Activated CD8-positive, alpha-beta T cell treated with anti-CD3 and anti-CD28 coated beads, Interleukin-2, amount 10 ng/mL, durations not matched to agents 7 days and 5 days (primary cell): ENCODE data around the gene GINS2. TPM values are rescaled to one million over a fixed set of nuclear protein-coding genes. Genes with fewer than 3 reads are reported as not detected.
A peak's percentile ranks its signal among the peaks of the same experiment; 100 is the strongest.

Experiments used
- ATAC-seq: fragments of 150-1000 bp; cut with Tn5 transposase; one replicate; pipeline ENCODE4 v1.10.0; 2021; ENCODE audit warnings: moderate library complexity
- CTCF ChIA-PET: fragments of 350-600 bp; sonication (Branson Sonifier 250); formaldehyde crosslinking; loops from one replicate; lab custom pipeline; 2021; ENCODE audit warnings: antibody characterized with exemption; lab: Charles Lee
- POLR2A ChIA-PET: fragments of 350-600 bp; sonication (Branson Sonifier 250); formaldehyde crosslinking; loops from one replicate; lab custom pipeline; 2021; ENCODE audit warnings: antibody characterized with exemption; lab: Charles Lee
- DNase-seq: peaks from one replicate; pipeline ENCODE4 v3.0.0-alpha.2; 2020
- H3K27ac Mint-ChIP-seq: one replicate; pipeline ENCODE4 v1.8.0; 2021; ENCODE audit warnings: mild to moderate bottlenecking, mixed read lengths
- H3K27me3 Mint-ChIP-seq: one replicate; pipeline ENCODE4 v1.8.0; 2021; ENCODE audit warnings: low read depth, mixed read lengths
- H3K36me3 Mint-ChIP-seq: one replicate; pipeline ENCODE4 v1.8.0; 2021; ENCODE audit warnings: low read depth, mixed read lengths
- H3K4me1 Mint-ChIP-seq: one replicate; pipeline ENCODE4 v1.8.0; 2021; ENCODE audit warnings: low read depth, mixed read lengths
- H3K4me3 Mint-ChIP-seq: one replicate; pipeline ENCODE4 v1.8.0; 2021; ENCODE audit warnings: mild to moderate bottlenecking, mixed read lengths
- H3K9me3 Mint-ChIP-seq: one replicate; pipeline ENCODE4 v1.8.0; 2022; ENCODE audit warnings: mixed read lengths; ENCODE audit not compliant: insufficient read depth
- total RNA-seq, 2 experiments: library from RNA; stranded (reverse); gene quantifications; one replicate each; pipeline ENCODE4 v1.2.3, GENCODE V29; 2021

GINS2 gene
- total RNA-seq, 2 experiments from 2014 or later, result 51.3 to 53.5 TPM

DNA sequence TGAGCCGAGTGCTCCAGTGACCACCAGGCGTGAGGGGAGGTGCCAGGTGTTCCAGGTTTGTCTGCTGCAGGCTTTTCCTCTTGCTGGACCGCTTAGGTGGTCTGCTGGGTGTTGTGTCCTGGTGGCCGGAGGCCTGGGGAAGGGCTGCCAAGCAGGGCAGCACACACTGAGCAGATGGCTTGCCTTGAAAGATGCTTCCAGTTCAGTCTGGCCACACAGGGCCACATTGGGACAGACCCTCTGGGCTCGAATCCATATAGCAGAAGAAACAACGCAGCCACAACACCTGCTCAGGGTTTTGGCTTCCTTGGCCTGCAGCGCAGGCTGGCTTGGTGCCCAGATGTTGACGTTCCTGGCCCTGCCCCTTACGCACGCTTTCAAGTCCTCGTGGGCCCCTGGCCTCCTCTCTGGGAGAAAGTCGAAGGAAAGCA lies 24.8 kb downstream of the GINS2 start:
- CTCF ChIA-PET, result no interaction called here
- Mint-ChIP-seq H3K4me1 (no peaks in the 10 kb centered on the region), H3K27ac (no peak overlapping the region), H3K36me3 (peaks cover 63% of the 10 kb centered on the region), H3K27me3 (no peaks in the 10 kb centered on the region), H3K9me3 (no peaks in the 10 kb centered on the region), H3K4me3 (no peak overlapping the region)
- POLR2A ChIA-PET, result no interaction called here
- DNase-seq (no peak), ATAC-seq (no peak)

- H3K27ac Mint-ChIP-seq, result no peak overlapping the region
- no peaks in the 10 kb centered on the region for H3K9me3 Mint-ChIP-seq
- H3K4me1 Mint-ChIP-seq, result no peaks in the 10 kb centered on the region
- H3K36me3 Mint-ChIP-seq, result peaks cover 63% of the 10 kb centered on the region
- no peak overlapping the region for H3K4me3 Mint-ChIP-seq
- ATAC-seq, result no peak
- no peak for DNase-seq
- no peaks in the 10 kb centered on the region for H3K27me3 Mint-ChIP-seq
- ChIA-PET CTCF (interaction anchor here (1.6 kb wide), 1 partner anchor 54 kb away, joined by 3 read pairs; no protein-coding TSS in a partner anchor), POLR2A (no interaction called here)
Measured at GRCh38 chr16:85662976-85663830, 25.6 kb downstream of the GINS2 start.

DNA sequence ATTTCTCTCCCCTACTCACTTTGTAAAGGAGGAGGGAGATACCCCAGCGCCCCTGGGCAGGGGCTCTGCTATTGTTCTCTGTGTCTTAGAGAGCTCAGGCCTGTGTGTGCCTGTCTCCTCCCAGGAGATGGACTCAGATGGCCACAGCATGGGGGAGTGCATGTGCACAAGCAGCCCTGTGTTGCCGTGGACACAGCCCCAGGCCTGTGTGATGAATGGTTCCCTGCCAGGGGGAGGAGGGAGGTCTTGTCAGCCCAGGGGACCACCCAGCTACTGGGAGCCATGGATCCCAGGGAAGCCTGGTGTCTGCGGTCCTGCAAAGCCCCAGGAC lies 26.3 kb downstream of the GINS2 start:
- H3K36me3 Mint-ChIP-seq, result peaks cover 61% of the 10 kb centered on the region
- H3K9me3 Mint-ChIP-seq, result no peaks in the 10 kb centered on the region
- no peak for DNase-seq
- no peaks in the 10 kb centered on the region for H3K4me1 Mint-ChIP-seq
- H3K27ac Mint-ChIP-seq, result no peak overlapping the region
- CTCF ChIA-PET, result interaction anchor here (1.6 kb wide), 1 partner anchor 55 kb away, joined by 3 read pairs; no protein-coding TSS in a partner anchor
- POLR2A ChIA-PET, result no interaction called here
- H3K4me3 Mint-ChIP-seq, result no peak overlapping the region
- ATAC-seq, result no peak
- H3K27me3 Mint-ChIP-seq, result no peaks in the 10 kb centered on the region

DNA sequence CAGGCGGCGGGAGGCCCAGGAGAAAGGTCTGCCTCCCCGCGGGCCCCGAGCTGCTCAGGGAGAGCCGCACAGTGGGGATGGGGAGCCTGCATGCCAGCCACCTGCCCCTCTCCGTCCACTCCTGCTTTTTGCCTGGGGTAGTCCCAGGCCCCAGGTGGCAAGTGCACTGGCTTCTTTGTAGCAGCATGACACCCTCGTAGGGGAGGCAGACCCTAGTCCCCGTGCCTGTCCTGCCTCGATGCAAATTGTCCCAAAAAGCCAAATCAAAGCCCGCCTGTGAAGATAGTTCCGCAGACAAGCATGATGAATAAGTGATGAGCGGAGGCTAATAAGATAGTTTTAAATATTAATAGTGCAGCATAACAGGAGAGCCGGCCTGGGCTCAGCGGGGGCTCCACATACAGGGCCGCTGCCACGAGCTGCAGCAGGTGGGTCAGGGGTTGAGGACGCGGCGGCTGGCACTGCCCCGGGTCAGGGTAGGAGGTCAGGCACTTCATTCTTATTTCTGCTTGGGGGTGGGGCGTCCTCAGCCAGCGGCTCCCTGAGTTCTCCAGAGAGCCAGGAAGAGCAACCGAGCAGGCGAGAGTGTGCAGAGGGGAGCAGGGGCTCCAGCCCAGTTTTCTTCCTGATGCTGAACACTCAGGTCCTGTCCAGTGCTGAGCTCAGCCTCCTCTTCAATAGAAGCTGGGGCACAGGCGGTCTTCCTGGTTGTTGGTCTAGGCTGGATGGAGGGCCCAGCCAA lies 26.8 kb downstream of the GINS2 start:
- Mint-ChIP-seq H3K27me3 (no peaks in the 10 kb centered on the region), H3K4me3 (no peak overlapping the region), H3K9me3 (no peaks in the 10 kb centered on the region), H3K36me3 (peaks cover 61% of the 10 kb centered on the region), H3K4me1 (no peaks in the 10 kb centered on the region), H3K27ac (no peak overlapping the region)
- DNase-seq, result no peak
- ATAC-seq, result no peak
- ChIA-PET CTCF (interaction anchor here (1.6 kb wide), 1 partner anchor 55 kb away, joined by 3 read pairs; no protein-coding TSS in a partner anchor), POLR2A (no interaction called here)

DNA sequence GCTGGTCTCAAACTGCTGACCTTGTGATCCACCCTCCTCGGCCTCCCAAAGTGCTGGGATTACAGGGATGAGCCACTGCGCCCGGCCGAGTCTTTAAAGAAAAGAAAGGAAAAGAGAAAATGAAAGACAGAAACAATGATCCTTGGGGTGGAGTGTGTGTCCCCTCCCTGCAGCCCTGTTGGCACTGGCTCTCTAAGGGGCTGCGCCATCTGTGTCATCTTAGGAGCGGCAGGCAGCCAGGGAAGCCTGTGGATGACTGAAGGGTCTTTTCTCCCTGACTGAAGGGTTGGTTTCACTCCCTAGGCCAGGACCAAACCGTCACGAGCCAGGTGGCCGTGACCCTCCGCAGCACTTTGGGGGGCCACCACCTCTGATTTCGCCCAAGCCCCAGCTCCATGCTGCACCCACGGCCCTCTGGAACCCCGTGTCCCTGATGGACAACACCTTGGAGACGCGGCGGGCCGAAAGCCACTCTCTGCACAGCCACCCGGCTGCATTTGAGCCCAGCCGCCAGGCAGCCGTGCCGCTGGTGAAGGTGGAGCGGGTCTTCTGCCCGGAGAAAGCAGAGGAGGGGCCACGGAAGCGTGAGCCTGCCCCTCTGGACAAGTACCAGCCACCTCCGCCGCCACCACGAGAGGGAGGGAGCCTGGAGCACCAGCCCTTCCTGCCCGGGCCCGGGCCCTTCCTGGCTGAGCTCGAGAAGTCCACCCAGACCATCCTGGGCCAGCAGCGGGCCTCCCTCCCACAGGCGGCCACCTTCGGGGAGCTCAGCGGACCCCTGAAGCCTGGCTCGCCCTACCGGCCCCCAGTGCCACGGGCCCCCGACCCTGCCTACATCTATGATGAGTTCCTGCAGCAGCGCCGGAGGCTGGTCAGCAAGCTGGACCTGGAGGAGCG lies 27.7 kb downstream of the GINS2 start:
- ATAC-seq (no peak), DNase-seq (no peak)
- Mint-ChIP-seq H3K27me3 (no peaks in the 10 kb centered on the region), H3K4me3 (no peak overlapping the region), H3K27ac (no peak overlapping the region), H3K36me3 (peaks cover 57% of the 10 kb centered on the region), H3K9me3 (no peaks in the 10 kb centered on the region), H3K4me1 (no peaks in the 10 kb centered on the region)
- ChIA-PET POLR2A (no interaction called here), CTCF (interaction anchor here (0.7 to 2.8 kb wide), 3 partner anchors 45 to 99 kb away, joined by 3 to 14 read pairs (median 5); no protein-coding TSS in a partner anchor)

DNA sequence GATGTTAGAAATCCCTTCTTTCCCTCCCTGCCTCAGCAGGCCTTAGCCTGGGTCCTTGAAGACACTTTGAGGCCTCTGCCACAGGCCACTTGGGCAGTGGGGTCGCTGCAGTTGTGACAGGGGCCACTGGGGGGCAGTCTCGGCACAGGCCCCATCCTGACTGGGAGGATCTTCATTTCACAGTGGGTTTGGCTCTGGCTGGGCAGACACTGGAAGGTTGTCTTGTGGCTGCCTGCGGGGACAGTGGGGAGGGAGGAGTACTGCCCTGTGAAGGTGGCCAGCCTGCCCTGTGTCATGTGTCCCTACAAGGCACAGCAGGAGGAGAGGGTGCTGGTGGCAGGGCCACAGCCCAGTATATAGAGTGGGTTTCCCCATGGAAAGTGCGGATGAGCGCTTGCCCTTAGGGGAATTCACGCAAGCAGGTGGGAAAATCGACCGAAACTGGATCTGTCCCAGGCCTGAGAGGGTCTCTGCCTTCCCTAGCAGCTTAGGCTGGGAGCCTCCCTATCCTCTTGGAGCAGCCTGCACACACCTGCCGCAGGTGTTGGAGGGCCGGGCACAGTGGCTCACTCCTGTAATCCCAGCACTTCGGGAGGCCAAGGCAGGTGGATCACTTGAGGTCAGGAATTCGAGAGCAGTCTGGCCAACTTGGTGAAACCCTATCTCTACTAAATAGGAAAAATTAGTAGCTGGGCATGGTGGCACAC lies 28.8 kb downstream of the GINS2 start:
- ATAC-seq (peak; percentile 71), DNase-seq (peak; percentile 76)
- Mint-ChIP-seq H3K4me1 (no peaks in the 10 kb centered on the region), H3K36me3 (peaks cover 51% of the 10 kb centered on the region), H3K27me3 (no peaks in the 10 kb centered on the region), H3K4me3 (no peak overlapping the region), H3K27ac (no peak overlapping the region), H3K9me3 (no peaks in the 10 kb centered on the region)
- CTCF ChIA-PET, result interaction anchor here (0.7 to 2.8 kb wide), 8 partner anchors 11 to 138 kb away, joined by 3 to 14 read pairs (median 4); no protein-coding TSS in a partner anchor
- POLR2A ChIA-PET, result interaction anchor here (0.7 kb wide), 1 partner anchor 36 kb away, joined by 3 read pairs; no protein-coding TSS in a partner anchor

GRCh38 chr16:85659336-85659735 lies 29.4 kb downstream of the GINS2 start:
- Mint-ChIP-seq H3K4me1 (no peaks in the 10 kb centered on the region), H3K4me3 (no peak overlapping the region), H3K27ac (no peak overlapping the region), H3K9me3 (no peaks in the 10 kb centered on the region), H3K36me3 (peaks cover 52% of the 10 kb centered on the region), H3K27me3 (no peaks in the 10 kb centered on the region)
- DNase-seq (no peak), ATAC-seq (no peak)
- ChIA-PET POLR2A (interaction anchor here (0.7 kb wide), 1 partner anchor 35 kb away, joined by 3 read pairs; no protein-coding TSS in a partner anchor), CTCF (interaction anchor here (1.0 to 2.8 kb wide), 7 partner anchors 10 to 138 kb away, joined by 3 to 14 read pairs (median 4); no protein-coding TSS in a partner anchor)

DNA sequence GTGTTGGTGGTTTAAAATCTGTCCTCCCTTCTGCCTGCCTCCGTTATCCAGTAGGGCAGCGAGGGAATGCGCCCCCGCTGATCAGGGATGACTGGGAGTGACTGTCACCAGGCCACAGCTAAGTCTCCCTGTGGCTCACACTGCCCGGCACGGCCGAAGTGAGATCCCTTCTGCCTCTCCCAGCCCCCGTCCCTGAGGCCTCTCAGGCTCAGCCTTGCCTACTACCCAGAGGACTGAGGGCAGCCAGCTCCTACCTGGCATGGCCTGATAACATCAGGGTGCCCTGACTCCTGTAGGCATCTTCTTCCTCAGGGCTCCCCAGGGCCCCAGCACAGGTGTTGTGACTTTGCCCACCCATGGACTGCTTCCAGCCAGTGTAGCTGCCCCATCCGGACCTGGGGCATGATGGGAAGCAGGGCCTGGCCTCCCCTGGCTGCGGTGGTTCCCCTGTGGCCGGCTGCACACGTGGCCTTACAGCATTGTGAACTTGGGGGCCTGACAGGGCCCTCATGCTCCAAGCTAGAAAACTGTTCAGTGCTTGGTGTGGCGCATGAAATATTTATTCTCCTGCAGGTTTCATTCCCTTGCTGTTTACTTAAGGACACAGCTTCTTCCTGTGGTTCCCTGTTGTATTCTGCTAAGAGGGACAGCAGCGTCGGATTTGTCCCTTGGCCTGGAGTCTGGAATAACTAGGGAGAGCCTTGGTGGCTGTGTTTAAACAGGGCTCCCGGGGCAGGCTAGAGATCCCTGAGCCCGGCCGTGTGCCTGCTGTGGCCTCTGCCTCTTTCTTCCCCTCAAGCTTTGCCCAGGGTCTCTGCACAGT lies 30.0 kb downstream of the GINS2 start:
- Mint-ChIP-seq H3K36me3 (peaks cover 54% of the 10 kb centered on the region), H3K27me3 (no peaks in the 10 kb centered on the region), H3K4me1 (no peaks in the 10 kb centered on the region), H3K4me3 (no peak overlapping the region), H3K9me3 (no peaks in the 10 kb centered on the region), H3K27ac (no peak overlapping the region)
- CTCF ChIA-PET, result interaction anchor here (0.6 to 2.8 kb wide), 8 partner anchors 9 to 139 kb away, joined by 3 to 14 read pairs (median 4); no protein-coding TSS in a partner anchor
- no peak for DNase-seq
- POLR2A ChIA-PET, result interaction anchor here (0.7 kb wide), 1 partner anchor 35 kb away, joined by 3 read pairs; no protein-coding TSS in a partner anchor
- ATAC-seq, result no peak

DNA sequence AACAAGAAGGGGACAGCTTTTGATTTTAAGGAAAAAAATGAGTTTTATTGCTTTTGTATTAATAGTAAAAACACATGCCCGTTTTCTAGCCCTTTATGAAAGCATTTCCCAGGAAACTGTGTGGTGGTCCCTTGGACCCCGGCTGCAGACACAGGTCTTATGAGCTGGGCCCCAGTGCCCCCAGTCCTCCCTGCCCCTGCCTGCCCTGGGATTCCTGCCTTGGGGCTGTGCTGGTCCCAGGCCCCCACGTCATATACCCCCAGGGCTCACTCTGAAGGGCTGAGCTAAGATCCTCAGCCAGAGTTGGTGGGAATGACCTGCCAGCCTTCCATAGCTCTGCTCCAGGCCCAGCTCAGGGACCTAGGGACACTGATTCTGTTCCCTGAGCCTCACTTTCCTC lies 30.8 kb downstream of the GINS2 start:
- Mint-ChIP-seq H3K27me3 (no peaks in the 10 kb centered on the region), H3K4me3 (no peak overlapping the region), H3K27ac (no peak overlapping the region), H3K9me3 (no peaks in the 10 kb centered on the region), H3K4me1 (no peaks in the 10 kb centered on the region), H3K36me3 (peaks cover 52% of the 10 kb centered on the region)
- ChIA-PET POLR2A (no interaction called here), CTCF (interaction anchor here (1.1 to 2.6 kb wide), 3 partner anchors 31 to 242 kb away, joined by 3 to 14 read pairs (median 3); partner anchors contain the start of gene GINS2)
- DNase-seq (no peak), ATAC-seq (no peak)

DNA sequence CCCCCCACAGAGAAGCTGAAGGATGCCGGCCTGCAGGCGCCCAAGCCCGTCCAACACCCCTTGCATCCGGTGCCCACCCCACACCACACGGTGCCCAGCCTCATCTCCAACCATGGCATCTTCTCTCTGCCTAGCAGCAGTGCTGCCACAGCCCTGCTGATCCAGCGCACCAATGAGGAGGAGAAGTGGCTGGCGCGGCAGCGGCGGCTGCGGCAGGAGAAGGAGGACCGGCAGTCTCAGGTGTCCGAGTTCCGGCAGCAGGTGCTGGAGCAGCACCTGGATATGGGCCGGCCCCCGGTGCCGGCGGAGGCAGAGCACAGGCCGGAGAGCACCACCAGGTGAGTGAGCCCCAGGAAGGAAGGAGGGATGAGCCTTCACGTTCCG lies 31.5 kb downstream of the GINS2 start:
- ATAC-seq (no peak), DNase-seq (no peak)
- CTCF ChIA-PET, result interaction anchor here (1.1 kb wide), 2 partner anchors 32 to 241 kb away, joined by 3 read pairs; partner anchors contain the start of gene GINS2
- no peaks in the 10 kb centered on the region for H3K27me3 Mint-ChIP-seq
- H3K36me3 Mint-ChIP-seq, result peaks cover 53% of the 10 kb centered on the region
- no peaks in the 10 kb centered on the region for H3K4me1 Mint-ChIP-seq
- no peaks in the 10 kb centered on the region for H3K9me3 Mint-ChIP-seq
- no peak overlapping the region for H3K4me3 Mint-ChIP-seq
- H3K27ac Mint-ChIP-seq, result no peak overlapping the region
- POLR2A ChIA-PET, result no interaction called here
